Measurements from ENCODE around the gene SLC6A19.

DNA sequence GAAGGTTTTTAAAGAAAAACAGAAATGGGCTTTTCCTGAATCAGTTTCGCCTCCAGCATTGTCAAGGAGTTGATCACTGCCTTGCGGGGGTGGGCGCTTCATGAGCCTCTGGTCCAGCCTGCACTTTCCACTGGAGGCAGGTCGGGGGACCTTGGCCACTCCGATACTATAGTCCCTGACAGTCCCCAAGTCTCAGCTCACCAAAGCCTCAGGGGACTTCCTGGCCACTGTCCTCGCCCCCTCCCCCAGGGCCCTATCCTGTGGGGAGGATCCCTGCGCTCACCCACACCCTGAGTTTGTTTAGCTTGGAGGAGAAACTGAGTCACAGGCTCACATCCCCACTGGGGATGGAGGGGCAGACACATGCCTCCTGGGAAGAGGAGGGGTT is 1.4 kb downstream of the SLC6A19 start:
- TF ChIP-seq, protein P1, sequence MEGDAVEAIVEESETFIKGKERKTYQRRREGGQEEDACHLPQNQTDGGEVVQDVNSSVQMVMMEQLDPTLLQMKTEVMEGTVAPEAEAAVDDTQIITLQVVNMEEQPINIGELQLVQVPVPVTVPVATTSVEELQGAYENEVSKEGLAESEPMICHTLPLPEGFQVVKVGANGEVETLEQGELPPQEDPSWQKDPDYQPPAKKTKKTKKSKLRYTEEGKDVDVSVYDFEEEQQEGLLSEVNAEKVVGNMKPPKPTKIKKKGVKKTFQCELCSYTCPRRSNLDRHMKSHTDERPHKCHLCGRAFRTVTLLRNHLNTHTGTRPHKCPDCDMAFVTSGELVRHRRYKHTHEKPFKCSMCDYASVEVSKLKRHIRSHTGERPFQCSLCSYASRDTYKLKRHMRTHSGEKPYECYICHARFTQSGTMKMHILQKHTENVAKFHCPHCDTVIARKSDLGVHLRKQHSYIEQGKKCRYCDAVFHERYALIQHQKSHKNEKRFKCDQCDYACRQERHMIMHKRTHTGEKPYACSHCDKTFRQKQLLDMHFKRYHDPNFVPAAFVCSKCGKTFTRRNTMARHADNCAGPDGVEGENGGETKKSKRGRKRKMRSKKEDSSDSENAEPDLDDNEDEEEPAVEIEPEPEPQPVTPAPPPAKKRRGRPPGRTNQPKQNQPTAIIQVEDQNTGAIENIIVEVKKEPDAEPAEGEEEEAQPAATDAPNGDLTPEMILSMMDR (IDR thresholded peaks at IDR 0.05) = no peak
- TF ChIP-seq EP300 (IDR thresholded peaks at IDR 0.05) (no peak), POLR2A (IDR thresholded peaks at IDR 0.05) (no peak)

Measured in tibial nerve (tissue), 4 donors.